Endometrium (tissue), 2 donors: ENCODE measurements around the gene CNOT11.
"Not testable (repeated sequence)": the region's sequence is repeated elsewhere in the genome, so short reads cannot be mapped to it uniquely, and the experiment has no call there.

ENCODE experiments used
- FAIRE-seq: peaks from 2 replicates; lab custom pipeline; 2012; peaks lifted over from hg19 to GRCh38; lab: Jason Lieb, UNC
- donor health status: control.
- donor health status: control.

CNOT11 gene

DNA sequence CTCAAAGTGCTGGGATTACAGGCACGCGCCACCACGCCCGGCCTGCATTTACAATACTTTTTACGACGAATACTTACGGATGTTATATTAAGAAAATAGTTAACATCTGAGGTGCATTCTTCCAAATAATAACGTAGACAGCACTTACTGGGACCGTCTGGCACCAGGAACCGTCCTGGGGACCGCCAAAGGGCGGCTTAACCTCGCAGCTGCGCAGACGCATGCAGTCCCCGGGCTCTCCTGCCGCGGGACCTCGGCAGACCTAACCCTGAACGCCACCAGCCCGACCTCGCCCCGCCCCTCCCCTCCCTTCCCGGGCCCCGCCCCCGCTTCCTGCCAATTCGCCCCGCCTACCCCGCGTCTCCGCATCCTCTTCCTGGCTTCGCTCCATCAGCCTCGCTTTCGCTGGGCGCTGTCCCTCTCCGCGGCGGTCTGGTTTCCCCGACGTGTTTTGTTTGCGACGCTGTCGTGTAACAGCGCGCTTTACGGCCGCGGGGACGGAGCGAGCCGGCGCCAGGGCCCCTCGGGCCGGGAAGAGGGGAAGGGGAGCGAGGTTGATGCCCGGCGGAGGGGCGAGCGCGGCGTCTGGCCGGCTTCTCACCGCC lies at the start of gene CNOT11:
Gene CNOT11, plus strand, starts transcription at position 479 of the 605 bp plus-strand sequence. Its CDS starts 79 bp downstream, at position 558.
- no peak for FAIRE-seq

DNA sequence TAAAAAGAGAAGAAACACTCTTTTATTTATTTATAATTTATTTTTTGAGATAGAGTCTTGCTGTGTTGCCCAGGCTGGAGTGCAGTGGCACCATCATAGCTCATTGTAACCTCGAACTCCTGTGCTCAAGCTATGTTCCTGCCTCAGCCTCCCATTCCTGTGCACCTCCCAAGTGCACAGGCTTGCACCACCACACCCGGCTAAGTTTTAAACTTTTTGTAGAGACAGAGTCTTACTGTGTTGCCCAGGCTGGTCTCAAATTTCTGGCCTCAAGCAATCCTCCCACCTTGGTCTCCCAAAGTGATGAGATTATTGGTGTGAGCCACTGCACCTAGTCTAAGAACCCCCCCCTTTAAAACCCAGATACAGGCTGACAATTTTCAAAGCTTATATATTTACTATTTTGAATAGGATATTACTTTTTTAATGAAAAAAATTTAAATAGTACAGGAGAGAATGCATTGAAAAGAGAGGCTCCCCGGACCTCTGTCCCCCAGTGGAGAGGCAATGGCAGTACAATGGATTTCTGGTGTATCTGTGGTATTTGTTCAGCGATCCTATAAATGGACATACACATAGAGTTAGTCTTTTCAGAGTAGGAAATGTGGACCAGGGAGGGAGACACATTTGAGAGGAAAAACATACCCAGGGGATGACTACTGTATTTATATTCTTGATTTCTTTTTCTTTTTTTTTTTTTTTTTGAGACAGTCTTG lies 48.1 kb upstream of the CNOT11 start:
- no peak for FAIRE-seq

GRCh38 chr2:101205521-101206479 lies 46.9 kb upstream of the CNOT11 start:
- FAIRE-seq, result peak; percentile 53

- no peak for FAIRE-seq
Measured at GRCh38 chr2:101208830-101209229, 43.9 kb upstream of the CNOT11 start.

DNA sequence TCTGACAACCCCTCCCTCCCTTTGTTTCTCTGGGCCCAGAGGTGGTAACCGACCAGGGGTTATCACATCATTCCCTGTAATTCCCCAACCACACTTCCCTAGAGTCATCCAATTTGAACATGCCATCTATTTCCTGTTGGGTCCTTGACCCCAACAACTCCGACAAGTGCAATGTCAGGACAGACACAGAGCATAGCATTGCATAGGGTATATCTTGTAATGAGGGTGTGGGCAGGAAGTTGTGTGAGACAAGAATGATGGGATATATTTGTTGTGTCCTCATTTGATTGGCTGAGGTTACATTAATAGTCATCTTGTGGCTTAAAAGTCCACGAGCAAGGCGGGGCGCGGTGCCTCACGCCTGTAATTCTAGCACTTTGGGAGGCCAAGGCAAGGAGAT lies 33.4 kb upstream of the CNOT11 start:
- no peak for FAIRE-seq

GRCh38 chr2:101220091-101220490 lies 32.6 kb upstream of the CNOT11 start:
- FAIRE-seq, result not testable (repeated sequence)

DNA sequence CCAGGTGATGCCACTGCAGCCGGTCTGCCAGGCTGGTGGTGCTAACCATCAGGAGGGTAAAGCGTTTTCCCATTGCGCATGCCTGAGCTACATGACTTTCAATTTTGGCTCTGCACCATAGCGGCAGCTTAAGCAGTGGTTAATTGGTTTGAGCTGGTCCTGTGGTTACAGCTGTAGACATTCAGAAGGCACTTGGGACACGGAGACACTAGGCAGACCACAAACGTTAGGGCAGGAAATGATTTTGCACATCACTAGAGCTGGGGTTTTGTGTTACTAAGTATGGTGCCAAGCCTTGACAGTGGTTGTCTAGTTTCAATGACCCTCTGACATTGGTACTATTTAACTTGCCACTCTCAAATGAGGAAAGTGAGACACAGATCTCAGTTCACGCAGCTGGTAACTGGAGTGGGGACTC lies 28.9 kb upstream of the CNOT11 start:
- FAIRE-seq, result no peak

DNA sequence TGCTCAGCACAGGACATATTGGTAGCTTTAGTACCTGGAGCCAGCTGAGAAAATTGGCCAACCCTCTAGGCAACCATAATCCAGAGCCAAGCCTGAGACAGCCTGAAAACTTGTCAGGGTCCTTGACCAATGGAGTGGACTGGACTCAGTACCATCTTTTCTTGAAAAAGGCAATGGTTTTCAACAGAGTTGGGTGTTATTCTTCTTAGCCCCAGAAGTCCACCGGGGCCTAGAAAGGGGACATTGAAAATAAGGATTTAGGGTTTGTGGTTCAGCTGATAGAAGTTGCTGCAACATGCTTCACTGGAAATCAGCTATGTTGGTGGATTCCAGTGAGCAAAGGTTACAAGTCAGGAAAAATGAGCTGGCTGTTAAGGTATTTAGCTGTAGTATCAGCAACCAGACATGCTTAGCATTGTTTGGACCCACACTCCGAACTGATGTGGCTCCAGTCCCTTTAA lies 22.1 kb upstream of the CNOT11 start:
- no peak for FAIRE-seq

- no peak for FAIRE-seq
Measured at GRCh38 chr2:101231240-101231639, 21.4 kb upstream of the CNOT11 start.

DNA sequence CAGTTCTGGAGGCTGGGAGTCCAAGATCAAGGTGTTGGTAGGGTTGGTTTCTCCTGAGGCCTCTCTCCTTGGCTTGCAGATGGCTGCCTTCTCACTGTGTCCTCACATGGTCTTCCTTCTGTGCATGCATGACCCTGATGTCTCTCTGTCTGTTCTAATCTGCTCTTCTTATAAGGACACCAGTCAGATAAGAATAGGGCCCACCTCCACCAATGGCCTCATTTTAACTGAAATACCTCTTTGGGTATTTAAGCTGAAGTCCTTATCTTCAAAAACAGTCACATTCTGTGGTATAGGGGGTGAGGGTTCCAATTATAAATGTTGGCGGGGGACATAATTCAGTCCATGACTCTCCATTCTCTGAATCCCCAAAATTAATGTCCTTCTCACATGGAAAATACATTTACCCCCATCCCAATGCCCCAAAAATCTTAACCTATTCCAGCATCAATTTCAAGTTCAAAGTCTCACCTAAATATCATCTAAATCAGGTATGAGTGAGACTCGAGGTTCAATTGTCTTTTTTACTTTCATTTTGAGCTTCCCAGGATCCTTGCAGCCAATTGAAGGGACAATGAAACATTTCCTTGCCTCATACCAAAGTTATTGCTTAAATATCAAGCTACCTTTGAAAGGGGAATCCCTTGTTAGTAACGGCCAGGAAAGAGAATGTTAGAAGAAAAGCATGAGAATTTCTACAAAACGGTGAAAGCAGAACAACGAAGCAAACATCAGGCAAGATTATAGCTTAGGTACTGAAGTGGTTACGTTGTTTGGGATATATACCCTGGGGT lies 20.6 kb upstream of the CNOT11 start:
- no peak for FAIRE-seq

DNA sequence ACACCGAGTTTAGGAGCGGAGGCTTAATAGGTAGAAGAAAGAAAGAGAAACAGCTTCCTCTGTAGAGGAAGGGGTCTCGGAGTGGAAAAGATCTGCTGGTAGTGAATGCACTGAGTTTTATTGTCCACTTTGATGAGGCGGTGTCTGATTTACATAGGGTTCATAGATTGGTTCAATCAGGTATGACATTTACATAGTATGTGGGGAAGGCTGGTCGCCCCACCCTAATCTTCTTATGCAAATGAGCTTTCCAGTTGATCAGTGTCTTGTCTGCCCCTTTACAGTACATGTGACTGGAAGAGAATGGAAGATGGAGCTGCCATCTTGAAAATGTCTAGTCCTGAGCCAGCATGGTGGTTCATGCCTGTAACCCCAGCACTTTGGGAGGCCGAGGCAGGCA lies 19.9 kb upstream of the CNOT11 start:
- FAIRE-seq, result no peak

DNA sequence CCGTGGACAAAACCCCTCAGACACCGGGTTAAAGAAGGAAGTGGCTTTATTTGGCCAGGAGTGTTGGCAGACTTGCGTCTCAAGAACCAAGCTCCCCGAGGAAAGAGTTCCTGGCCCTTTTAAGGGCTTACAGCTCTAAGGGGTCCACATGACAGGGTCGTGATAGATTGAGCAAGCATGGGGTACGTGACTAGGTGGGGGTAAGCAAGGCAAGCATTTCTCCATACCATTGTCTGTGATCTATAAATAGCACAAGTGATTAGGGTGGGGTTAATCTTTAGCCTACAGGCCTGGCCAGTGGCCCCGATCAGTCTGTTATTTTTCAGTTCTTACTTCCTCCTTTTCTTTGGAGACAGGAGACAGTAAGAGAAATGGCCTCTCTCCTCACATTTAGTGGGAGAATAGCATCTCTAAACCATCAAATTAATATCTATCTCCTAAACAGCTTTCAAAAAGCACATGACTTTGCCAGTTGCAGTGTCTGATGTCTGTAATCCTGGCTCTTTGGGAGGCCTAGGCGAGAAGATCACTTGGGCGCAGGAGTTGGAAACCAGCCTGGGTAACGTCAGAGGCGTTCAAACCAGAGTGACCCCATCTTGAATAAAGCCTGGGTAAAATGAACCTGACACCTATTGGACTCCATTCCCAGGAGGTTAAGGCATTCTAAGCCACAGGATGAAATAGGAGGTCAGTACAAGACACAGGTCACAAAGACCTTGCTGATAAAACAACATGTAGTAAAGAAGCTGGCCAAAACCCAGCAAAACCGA lies 18.3 kb upstream of the CNOT11 start:
- FAIRE-seq, result no peak

DNA sequence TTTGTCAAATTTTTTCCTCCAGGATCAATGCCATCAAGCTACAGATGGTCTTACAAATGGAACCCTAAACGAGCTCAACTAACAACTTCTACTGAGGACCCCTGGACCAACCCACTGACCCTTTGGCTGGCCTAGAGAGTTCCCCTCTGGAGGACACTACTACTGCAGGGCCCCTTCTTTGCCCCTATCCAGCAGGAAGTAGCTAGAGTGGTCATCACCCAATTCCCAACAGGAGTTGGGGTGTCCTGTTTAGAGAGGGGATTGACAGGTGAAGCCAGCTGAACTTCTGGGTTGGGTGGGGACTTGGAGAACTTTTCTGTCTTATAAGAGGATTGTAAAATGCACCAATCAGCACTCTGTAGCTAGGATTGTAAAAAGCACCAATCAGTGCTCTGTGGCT lies 16.7 kb upstream of the CNOT11 start:
- FAIRE-seq, result not testable (repeated sequence)

- FAIRE-seq, result not testable (repeated sequence)
Measured at GRCh38 chr2:101237944-101238343, 14.7 kb upstream of the CNOT11 start.

- no peak for FAIRE-seq
Measured at GRCh38 chr2:101238930-101239759, 13.5 kb upstream of the CNOT11 start.

DNA sequence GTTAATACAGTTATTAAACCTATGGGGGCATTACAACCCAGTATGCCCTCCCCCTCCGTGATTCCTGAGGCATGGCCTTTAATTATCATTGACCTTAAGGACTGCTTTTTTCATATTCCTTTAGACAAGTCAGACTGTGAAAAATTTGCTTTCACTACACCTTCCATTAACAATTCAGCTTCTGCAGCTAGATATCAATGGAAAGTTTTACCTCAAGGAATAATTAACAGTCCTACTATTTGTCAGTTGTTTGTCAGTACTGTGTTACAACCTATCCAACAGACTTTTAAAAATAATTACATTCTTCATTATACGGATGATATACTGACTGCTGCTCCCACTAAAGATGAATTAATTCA lies 12.9 kb upstream of the CNOT11 start:
- FAIRE-seq, result not testable (repeated sequence)

- not testable (repeated sequence) for FAIRE-seq
Measured at GRCh38 chr2:101240694-101241093, 12.0 kb upstream of the CNOT11 start.

- FAIRE-seq, result no peak
Measured at GRCh38 chr2:101241158-101241557, 11.5 kb upstream of the CNOT11 start.

GRCh38 chr2:101244373-101244772 lies 8.3 kb upstream of the CNOT11 start:
- not testable (repeated sequence) for FAIRE-seq

- FAIRE-seq, result not testable (repeated sequence)
Measured at GRCh38 chr2:101244899-101245298, 7.8 kb upstream of the CNOT11 start.
